NOMO-1 (cell line): ENCODE measurements around the gene CA10.
A peak's percentile ranks its signal among the peaks of the same experiment; 100 is the strongest.

Source experiments
- DNase-seq, 2 experiments: peaks; one replicate each; lab custom pipeline; 2025; ENCODE audit not compliant: unreplicated experiment in 2 of 2; lab: John Stamatoyannopoulos, UW

Gene CA10

DNA sequence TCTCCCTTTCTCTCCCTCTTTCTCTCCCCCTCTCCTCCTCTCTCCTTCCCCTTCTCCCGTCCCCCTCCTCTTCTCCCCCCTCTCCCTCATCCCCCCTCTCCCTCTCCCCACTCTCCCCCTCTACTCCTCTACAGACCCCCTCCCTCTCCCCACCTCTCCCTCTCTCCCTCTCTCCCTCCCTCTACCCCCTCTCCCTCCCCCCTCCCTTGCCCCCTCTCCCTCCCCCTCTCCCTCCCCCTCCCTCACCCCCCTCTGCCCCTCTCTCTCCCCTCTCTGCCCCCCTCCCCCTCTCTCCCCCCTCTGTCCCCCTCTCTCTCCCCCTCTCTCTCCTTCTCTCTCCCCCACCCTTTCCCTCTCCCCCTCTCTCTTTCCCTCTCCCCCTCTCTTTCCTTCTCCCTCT, 545.3 kb downstream of the CA10 start:
- no peak for DNase-seq

GRCh38 chr17:51612692-51613091, 545.8 kb downstream of the CA10 start:
- no peak for DNase-seq

DNA sequence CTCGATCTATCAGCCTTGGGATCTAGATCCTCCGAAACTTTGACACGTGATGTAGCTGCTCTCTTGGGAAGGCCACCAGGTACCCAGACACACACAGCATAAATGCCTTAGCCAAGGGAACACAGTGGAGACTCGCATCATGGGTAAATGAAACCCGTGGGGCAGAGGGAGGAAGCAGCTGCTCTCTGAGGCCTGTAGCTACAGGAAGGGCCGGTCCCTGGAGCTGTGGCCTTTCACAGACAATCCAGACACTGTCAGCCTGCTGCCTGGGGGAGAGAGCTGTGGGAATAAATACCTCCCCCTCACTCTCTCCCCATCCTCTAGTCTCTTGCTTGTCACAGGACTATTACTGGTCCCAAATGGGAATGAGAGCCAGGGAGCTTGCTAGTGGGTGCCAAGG, 546.9 kb downstream of the CA10 start:
- DNase-seq, result no peak

DNA sequence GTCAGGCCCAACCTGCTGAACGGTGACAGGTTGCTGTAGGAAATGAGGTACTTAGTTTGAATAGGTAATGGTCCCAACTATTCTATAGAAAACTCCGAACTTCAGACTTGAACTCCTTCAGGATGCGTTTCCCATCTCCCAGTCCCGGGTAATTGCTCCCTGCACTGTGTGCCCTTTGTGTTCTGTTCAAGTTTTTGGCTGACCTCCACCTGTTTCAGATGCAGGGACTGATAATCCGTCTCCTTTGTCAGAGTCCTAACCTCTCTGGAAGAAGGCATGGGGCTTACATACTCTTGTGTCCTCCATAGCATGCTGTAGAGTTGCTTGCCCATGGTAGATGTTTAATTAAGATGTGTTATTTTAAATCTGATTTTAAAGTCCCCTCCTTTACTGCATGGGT, 547.7 kb downstream of the CA10 start:
- DNase-seq, result no peak

GRCh38 chr17:51610155-51610554, 548.4 kb downstream of the CA10 start:
- DNase-seq, result no peak

DNA sequence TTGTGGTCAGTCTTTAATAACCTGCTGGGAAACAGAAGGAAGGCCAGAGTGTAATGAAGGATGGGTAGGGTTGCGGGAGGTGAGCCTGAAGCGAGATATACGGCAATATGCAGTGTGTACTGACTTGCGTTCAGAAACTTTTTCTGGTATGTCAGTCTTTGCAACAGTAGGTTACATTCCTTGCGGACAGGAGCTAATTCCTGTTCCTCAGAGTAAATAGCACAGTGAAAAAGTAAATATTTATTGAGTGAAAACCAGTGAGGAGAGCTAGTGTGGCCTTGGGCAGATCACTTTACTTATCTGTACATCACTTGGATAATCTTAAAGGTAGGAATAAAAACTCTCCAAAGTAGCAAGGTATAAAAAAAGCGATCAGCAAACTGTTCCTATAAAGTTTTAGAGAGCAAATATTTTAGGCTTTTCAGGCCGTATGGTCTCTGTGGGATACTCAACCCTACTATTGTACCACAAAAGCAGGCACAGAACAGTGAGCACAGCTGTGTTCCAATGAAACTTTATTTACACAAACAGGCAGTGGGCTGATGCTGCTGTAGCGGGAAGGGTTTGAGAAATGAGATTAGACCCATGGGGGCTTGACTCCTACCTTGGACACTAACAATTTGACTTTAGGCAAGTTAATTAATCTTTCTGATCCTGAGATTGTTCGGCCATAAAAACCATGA, 550.1 kb downstream of the CA10 start:
- DNase-seq, result no peak

DNA sequence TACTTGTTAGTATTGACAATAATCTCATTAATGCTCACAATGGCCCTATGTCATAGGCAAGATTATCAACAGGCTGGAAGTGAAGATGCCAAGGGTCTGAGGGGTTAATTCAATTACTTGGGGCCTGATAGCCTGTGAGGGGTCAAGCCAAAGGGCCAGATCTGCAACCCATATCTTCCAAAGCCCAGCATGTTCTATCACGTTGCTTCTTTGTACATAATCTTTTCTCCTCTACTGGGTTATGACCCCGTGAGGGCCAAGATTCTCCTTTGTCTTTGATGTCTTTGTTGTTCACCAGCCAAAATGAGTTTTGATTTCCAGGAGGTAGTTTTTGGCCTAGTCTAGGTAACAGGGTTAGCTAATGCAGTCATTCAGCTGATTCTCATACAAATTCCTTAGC, 551.0 kb downstream of the CA10 start:
- no peak for DNase-seq

DNA sequence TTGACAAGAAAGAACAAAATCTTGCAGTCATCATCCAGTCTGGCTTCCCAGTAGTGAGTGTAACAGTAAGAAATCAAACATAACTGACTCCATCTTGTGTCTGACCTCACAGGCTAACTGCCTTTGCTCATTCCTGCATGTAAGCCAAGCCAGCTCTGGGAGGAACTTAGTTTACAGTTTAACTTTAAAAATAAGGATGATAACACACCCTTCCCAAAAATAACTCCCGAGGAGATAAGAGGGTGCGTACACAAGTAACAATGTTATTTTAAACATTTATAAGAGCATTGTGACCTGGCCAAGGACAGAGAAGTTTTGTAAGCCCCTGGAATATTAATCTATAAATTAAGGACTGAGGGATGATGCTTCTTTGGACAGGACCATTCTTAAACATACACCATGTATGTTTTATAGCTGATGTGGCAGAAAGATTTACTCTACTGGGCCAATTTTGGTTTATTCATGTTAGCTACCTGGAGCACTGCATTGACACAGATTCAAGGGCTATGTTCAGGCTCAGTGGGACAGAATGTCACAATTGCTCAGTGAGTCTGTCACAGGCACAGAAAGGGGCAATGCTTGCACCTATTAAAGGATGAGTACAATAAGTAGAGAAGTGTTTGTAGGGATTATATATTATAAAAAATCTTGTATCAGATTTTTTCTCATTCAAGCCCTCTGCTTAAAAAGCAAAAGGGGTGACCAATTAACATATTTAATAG, 554.1 kb downstream of the CA10 start:
- DNase-seq, result no peak

- DNase-seq, result peak in 1 of 2 experiments; percentile 7
Measured at GRCh38 chr17:51601622-51602261, 556.8 kb downstream of the CA10 start.

- no peak for DNase-seq
Measured at GRCh38 chr17:51598824-51599223, 559.7 kb downstream of the CA10 start.

DNA sequence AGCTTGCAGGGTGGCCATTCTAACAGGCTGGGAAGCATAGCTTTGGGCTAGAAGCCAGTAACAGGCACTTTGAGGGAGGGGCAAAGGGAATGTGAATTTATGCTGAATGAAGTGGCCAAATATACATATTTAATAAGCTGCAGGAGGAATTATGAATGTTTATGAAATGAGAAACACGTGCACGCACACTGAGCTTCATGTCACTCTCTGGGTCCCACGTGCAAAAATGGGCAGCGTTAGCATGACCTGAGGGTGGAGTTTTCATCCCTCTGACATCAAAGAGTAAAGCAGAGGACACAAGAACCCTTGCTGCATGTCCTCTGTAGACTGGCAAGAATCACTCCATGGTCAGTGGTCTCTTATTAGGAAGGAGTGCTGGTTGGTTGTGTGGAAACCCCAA, 561.2 kb downstream of the CA10 start:
- DNase-seq, result no peak

DNA sequence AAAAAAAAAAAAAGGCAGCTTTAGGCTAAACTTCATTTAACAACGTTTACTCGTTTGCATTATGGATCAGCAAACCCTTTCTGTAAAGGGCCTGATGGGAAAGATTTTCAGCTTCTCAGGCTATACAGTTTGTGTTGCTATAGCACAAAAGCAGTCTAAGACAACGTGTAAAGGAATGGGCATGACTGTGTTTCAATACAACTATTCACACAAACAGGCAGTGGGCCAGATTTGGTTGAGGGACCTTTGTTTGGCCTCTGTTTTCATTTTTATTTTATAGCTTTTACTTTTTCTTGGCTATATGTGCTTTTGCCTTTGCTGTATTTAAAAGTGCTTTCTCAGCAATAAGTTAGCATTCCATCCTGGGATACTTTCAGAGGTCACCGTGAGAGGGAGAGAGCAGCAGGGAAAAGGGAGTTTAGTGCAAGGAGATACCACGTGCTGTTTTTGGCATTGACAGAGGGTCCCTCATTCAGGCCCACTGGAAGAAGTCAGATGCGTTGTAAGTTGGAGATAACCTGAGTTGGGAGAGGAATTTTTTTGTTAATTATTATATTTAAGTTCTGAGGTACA, 562.6 kb downstream of the CA10 start:
- no peak for DNase-seq

DNA sequence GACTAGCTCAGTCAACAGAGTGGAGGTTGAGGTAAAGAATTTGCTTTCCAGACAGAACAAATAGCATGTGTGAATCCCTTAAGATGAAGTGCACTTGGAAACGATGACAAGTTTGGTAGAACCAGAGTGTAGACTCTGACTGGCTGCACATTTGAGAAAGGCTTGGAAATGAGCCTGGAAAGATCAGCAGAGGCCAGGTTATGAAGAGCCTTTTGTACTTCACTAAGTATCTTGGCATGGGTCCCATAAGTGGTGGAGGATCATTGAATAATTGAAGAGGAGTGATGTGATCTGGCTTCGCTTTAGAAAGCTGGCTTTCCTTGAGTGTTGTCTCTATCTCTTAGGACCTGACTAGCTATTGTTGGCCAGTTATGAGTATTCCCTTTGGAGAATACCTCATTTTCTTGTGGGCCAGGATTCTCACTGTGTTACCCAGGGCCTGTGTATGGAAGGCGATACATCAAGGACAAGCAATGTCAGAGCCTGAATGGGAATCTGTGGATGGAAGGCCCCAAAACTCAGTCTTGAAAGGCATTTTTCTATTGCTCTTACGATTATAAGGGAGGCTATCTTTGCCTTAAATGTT, 568.4 kb downstream of the CA10 start:
- DNase-seq, result no peak

DNA sequence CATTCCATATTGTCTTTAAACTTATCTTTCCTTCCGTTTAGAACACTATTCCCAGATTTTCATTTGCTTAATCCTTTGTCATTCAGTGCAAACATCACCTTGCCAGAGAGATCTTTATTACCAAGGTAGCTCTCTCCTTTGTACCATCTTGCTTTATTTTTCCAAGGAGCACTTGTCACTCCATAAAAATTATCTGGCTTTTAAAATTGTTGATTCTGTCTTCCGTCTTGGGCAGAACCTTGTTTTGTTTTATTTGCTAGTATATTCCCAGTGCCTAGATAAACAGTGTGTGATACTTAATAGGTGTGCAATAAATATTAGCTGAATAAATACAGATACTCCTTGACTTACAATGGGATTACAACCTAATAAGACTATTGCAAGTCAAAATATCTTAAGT, 570.5 kb downstream of the CA10 start:
- no peak for DNase-seq

GRCh38 chr17:51587516-51587915, 571.0 kb downstream of the CA10 start:
- DNase-seq, result no peak

- DNase-seq, result no peak
Measured at GRCh38 chr17:51585514-51586104, 572.9 kb downstream of the CA10 start.

DNA sequence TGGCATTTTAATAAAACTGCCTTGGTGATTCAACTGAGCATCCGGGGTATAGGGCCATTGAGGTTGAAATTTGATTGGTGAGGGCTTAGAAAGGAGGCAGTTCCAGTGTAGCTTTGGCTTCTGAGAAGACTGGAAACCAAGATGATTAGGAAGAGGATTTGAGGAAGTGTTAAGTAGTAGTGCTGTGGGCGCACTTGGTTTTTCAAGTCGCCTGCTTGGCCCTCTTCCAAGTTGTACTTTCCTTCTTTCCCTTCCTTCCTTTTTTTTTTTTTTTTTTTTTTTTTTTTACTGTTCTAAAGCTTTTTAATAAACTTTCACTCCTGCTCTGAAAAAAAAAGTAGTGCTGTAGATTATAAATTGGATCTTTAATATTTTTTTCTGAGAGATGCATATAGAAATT, 577.6 kb downstream of the CA10 start:
- no peak for DNase-seq
